K562 (cell line): ENCODE data around the gene EIF3I. TPM values are rescaled to one million over a fixed set of nuclear protein-coding genes. Genes with fewer than 3 reads are reported as not detected.

ENCODE experiments used
- ARNT ChIP-seq, 2 experiments: fragments of 450-650 bp; IDR thresholded peaks; 2 replicates each; pipeline ENCODE4 v1.6.1; 2016; ENCODE audit warnings: mild to moderate bottlenecking in 1 of 2
- C11orf30 ChIP-seq: fragments of 450-650 bp; IDR thresholded peaks from 2 replicates; pipeline ENCODE4 v1.6.1; 2016; ENCODE audit warnings: low read depth, mild to moderate bottlenecking
- EHMT2 ChIP-seq: fragments of 450-650 bp; IDR thresholded peaks from 2 replicates; pipeline ENCODE4 v1.6.1; 2018; ENCODE audit warnings: antibody characterized with exemption
- HDAC3 ChIP-seq: fragments of 450-650 bp; IDR thresholded peaks from 2 replicates; pipeline ENCODE4 v1.6.1; 2018; ENCODE audit warnings: borderline replicate concordance, mild to moderate bottlenecking, moderate library complexity; ENCODE audit not compliant: partially characterized antibody
- HMGXB4 ChIP-seq: sonication (generic); formaldehyde crosslinking; IDR thresholded peaks from 2 replicates; pipeline ENCODE4 v1.8.1; 2023; ENCODE audit warnings: mild to moderate bottlenecking, missing genetic modification reagents
- KAT8 ChIP-seq: fragments of 450-650 bp; IDR thresholded peaks from 2 replicates; pipeline ENCODE4 v1.6.1; 2016; ENCODE audit warnings: low read depth, mild to moderate bottlenecking
- NR2C2 ChIP-seq, 2 experiments: fragments of 200-800 bp in 1 of 2; sonication (Bioruptor generic) in 1 of 2; sonication (generic) in 1 of 2; formaldehyde crosslinking in 1 of 2; IDR thresholded peaks; 2 replicates each; pipeline versions ENCODE4 v1.6.1 to v1.8.0; 2016 to 2022; ENCODE audit warnings: mild to moderate bottlenecking in 1 of 2, missing compliant biosample characterization in 1 of 2, missing genetic modification characterization in 1 of 2, missing genetic modification reagents in 1 of 2
- PRDM10 ChIP-seq: fragments of 450-650 bp; IDR thresholded peaks from 2 replicates; pipeline ENCODE4 v1.6.1; 2018; ENCODE audit not compliant: partially characterized antibody
- PRMT5 ChIP-seq: sonication (generic); formaldehyde crosslinking; IDR thresholded peaks from 2 replicates; pipeline ENCODE4 v1.5.0; 2020; ENCODE audit warnings: missing genetic modification reagents
- STAG1 ChIP-seq: sonication (generic); formaldehyde crosslinking; IDR thresholded peaks from 2 replicates; pipeline ENCODE4 v1.5.0; 2020; ENCODE audit warnings: missing genetic modification reagents, borderline replicate concordance
- ZNF232 ChIP-seq: sonication (generic); formaldehyde crosslinking; IDR thresholded peaks from 2 replicates; pipeline ENCODE4 v1.8.0; 2022; ENCODE audit warnings: mild to moderate bottlenecking, missing genetic modification reagents
- ZNF609 ChIP-seq: sonication (generic); formaldehyde crosslinking; IDR thresholded peaks from 2 replicates; pipeline ENCODE4 v1.8.1; 2023; ENCODE audit warnings: missing genetic modification reagents, mild to moderate bottlenecking, borderline replicate concordance
- ZNF644 ChIP-seq: fragments of 200-800 bp; sonication (Bioruptor generic); IDR thresholded peaks from 2 replicates; pipeline ENCODE4 v1.6.1; 2016; ENCODE audit warnings: low read depth, missing genetic modification characterization, missing compliant biosample characterization
- ZNF830 ChIP-seq: fragments of 250-450 bp; sonication (Bioruptor Pico); IDR thresholded peaks from 2 replicates; pipeline ENCODE4 v1.5.0; 2021; ENCODE audit warnings: mild to moderate bottlenecking
- polyA plus RNA-seq, 8 experiments: library from polyadenylated mRNA; depleted of rRNA in 4 of 8; stranded (reverse) in 5 of 8; unstranded in 3 of 8; fragments of >200 nt; fragmentation: Nextera tagmentation in 2 of 8; fragmentation: Illumina TruSeq in 1 of 8; extraction: Ambion mirVana in 2 of 8; extraction: Trizol in 1 of 8; gene quantifications; 2 replicates each; pipeline versions ENCODE4 v1.2.1 to v1.2.3, GENCODE V29; 2011 to 2014; ENCODE audit warnings: inconsistent platforms in 1 of 8, missing spikeins in 1 of 8
- total RNA-seq, 7 experiments: library from RNA; depleted of rRNA in 6 of 7; stranded (reverse); fragments of >200 nt in 6 of 7; fragmentation: Illumina TruSeq in 2 of 7; extraction: Trizol in 2 of 7; gene quantifications; 2 replicates each; pipeline versions ENCODE4 v1.2.1 to v1.2.3, GENCODE V29; 2011 to 2021; ENCODE audit warnings: low replicate concordance in 1 of 7
- TF ChIP-seq, protein P1 (sequence below): fragments of 250-450 bp; sonication (Bioruptor Pico); IDR thresholded peaks from 2 replicates; pipeline ENCODE4 v1.8.0; 2021; ENCODE audit warnings: mild to moderate bottlenecking, moderate library complexity

The EIF3I gene
- total and polyA plus RNA-seq, 9 of the 15 experiments (the other 6 are each of a cell fraction or from before 2014, with no cell fraction given): 414 to 1,526 (median 635) TPM

DNA sequence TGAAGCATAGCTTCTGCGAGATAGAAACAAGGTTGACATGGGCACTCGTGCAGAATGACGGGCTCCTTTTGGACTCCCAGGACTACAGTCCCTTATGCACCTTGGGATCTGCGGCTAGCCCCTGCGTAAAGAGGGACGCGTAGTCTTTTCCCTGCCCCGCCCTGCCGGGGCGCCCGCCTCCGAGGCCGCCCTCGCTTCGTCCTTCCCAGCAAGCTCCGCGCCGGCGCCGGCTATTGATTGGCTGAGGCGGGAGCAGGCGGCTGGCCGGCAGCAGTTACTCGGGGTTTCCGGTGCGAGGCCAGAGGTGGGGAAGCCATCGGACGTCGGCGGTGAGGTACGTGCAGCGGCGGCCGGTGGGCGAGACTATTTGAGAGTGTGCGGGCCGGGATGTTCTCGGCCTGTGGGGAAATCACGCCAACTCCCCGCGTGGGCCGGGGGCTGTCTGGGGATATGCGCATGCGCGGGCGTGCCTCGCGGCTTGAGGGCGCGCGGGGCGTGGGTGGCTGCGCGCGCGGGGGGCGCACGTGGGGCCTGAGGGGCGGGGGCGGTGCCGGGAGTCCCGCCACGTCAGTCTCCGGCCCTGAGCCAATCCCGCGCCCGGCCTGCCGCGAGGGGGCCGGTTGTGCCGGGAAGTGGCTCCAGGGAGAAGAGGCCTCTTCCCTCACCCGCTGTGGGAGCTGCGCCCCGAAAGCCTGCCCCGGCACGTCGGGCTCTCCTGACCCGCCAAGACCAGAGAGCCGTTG, 42.6 kb upstream of the EIF3I start, which contains the start of gene TXLNA (continued):
- TF ChIP-seq ZNF609 (CRISPR knock-in tag): no peak; the same call in none of the 2 replicates
- TF ChIP-seq, protein P1, sequence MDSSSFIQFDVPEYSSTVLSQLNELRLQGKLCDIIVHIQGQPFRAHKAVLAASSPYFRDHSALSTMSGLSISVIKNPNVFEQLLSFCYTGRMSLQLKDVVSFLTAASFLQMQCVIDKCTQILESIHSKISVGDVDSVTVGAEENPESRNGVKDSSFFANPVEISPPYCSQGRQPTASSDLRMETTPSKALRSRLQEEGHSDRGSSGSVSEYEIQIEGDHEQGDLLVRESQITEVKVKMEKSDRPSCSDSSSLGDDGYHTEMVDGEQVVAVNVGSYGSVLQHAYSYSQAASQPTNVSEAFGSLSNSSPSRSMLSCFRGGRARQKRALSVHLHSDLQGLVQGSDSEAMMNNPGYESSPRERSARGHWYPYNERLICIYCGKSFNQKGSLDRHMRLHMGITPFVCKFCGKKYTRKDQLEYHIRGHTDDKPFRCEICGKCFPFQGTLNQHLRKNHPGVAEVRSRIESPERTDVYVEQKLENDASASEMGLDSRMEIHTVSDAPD (CRISPR knock-in tag): 0 out of 2 replicates have a peak, but pooled peaks have one; percentile 59
- peak; percentile 42 for TF ChIP-seq ZNF644
- TF ChIP-seq HMGXB4 (CRISPR knock-in tag): peak; percentile 82
- peak; percentile 85; the same call in 1 of the 2 replicates for TF ChIP-seq ZNF830
- TF ChIP-seq NR2C2 (CRISPR knock-in tag; IDR thresholded peaks at IDR 0.05): peak; percentile 80; the same call in 1 of the 2 replicates
- TF ChIP-seq NR2C2 (tag; IDR thresholded peaks at IDR 0.05): peak; percentile 93
- TF ChIP-seq EHMT2: no peak
- TF ChIP-seq C11orf30: peak; percentile 35; the same call in 1 of the 2 replicates
- TF ChIP-seq ARNT (IDR thresholded peaks at IDR 0.05): no peak
- peak; percentile 90 for TF ChIP-seq PRDM10
- TF ChIP-seq STAG1: no peak
- no peak for TF ChIP-seq PRMT5
- no peak for TF ChIP-seq ZNF232 (CRISPR knock-in tag)
- TF ChIP-seq HDAC3: no peak
- no peak for TF ChIP-seq KAT8
